ENCODE results near the gene MBP. TPM values are rescaled to one million over a fixed set of nuclear protein-coding genes. Genes with fewer than 3 reads are reported as not detected.

MBP gene
- total RNA-seq, 1 donor from 2014 or later: 14.5 TPM

GRCh38 chr18:77164763-77165485, 32.3 kb upstream of the MBP start:
- no peak for DNase-seq (ENCODE audit: extremely low spot score, unreplicated experiment)
- Mint-ChIP-seq H3K27me3 (peaks cover 14% of the 10 kb centered on the region), H3K9me3 (no peaks in the 10 kb centered on the region), H3K4me3 (no peak overlapping the region), H3K4me1 (ENCODE audit: unreplicated experiment) (peaks cover 27% of the 10 kb centered on the region), H3K27ac (no peak overlapping the region), H3K36me3 (no peaks in the 10 kb centered on the region)
- TF ChIP-seq CTCF (conservative IDR thresholded peaks at IDR 0.05): no peak

- DNase-seq (ENCODE audit: extremely low spot score, unreplicated experiment): no peak
- Mint-ChIP-seq H3K9me3 (no peaks in the 10 kb centered on the region), H3K27ac (no peak overlapping the region), H3K4me3 (no peak overlapping the region), H3K36me3 (no peaks in the 10 kb centered on the region), H3K4me1 (ENCODE audit: unreplicated experiment) (peaks cover 27% of the 10 kb centered on the region), H3K27me3 (peaks cover 14% of the 10 kb centered on the region)
- TF ChIP-seq CTCF (conservative IDR thresholded peaks at IDR 0.05): no peak
Observed at GRCh38 chr18:77164026-77164425, 31.4 kb upstream of the MBP start.

GRCh38 chr18:77162580-77162979, 30.0 kb upstream of the MBP start:
- peaks cover 7% of the 10 kb centered on the region for H3K27me3 Mint-ChIP-seq
- H3K36me3 Mint-ChIP-seq: no peaks in the 10 kb centered on the region
- H3K4me1 Mint-ChIP-seq (ENCODE audit: unreplicated experiment): peaks cover 19% of the 10 kb centered on the region
- no peak for TF ChIP-seq CTCF (conservative IDR thresholded peaks at IDR 0.05)
- H3K9me3 Mint-ChIP-seq: no peaks in the 10 kb centered on the region
- H3K4me3 Mint-ChIP-seq: no peak overlapping the region
- no peak overlapping the region for H3K27ac Mint-ChIP-seq
- DNase-seq (ENCODE audit: extremely low spot score, unreplicated experiment): no peak

- no peak overlapping the region for H3K4me3 Mint-ChIP-seq
- no peaks in the 10 kb centered on the region for H3K9me3 Mint-ChIP-seq
Observed at GRCh38 chr18:77161961-77162360, 29.4 kb upstream of the MBP start.

GRCh38 chr18:77161383-77161782, 28.8 kb upstream of the MBP start:
- no peak for DNase-seq (ENCODE audit: extremely low spot score, unreplicated experiment)
- TF ChIP-seq CTCF (conservative IDR thresholded peaks at IDR 0.05): no peak
- Mint-ChIP-seq H3K4me3 (no peak overlapping the region), H3K27ac (no peak overlapping the region), H3K36me3 (no peaks in the 10 kb centered on the region), H3K4me1 (ENCODE audit: unreplicated experiment) (peaks cover 14% of the 10 kb centered on the region), H3K27me3 (peaks cover 7% of the 10 kb centered on the region), H3K9me3 (no peaks in the 10 kb centered on the region)

More at GRCh38 chr18:77161961-77162360, 29.4 kb upstream of the MBP start:
- TF ChIP-seq CTCF (conservative IDR thresholded peaks at IDR 0.05): no peak
- no peak for DNase-seq (ENCODE audit: extremely low spot score, unreplicated experiment)
- Mint-ChIP-seq H3K4me1 (ENCODE audit: unreplicated experiment) (peaks cover 15% of the 10 kb centered on the region), H3K27me3 (peaks cover 7% of the 10 kb centered on the region), H3K36me3 (no peaks in the 10 kb centered on the region), H3K27ac (no peak overlapping the region)
